ENCODE measurements around the gene KCNG2. TPM values are rescaled to one million over a fixed set of nuclear protein-coding genes. Genes with fewer than 3 reads are reported as not detected.

Gene KCNG2
- total RNA-seq, 1 experiment from 2014 or later, result not detected

GRCh38 chr18:79823120-79823519, 25.4 kb downstream of the KCNG2 start:
- intact Hi-C loops (cut with micrococcal nuclease), result loop anchor here (10.0 kb wide), 1 partner anchor 58 kb away; no protein-coding TSS in a partner anchor

More at GRCh38 chr18:79823120-79823519, 25.4 kb downstream of the KCNG2 start:
- no peak overlapping the region for H3K4me3 ChIP-seq (replicated peaks in 1 of 2; ENCODE audit: low read depth in 1 of 2, low read length in 2 of 2)
- DNase-seq (ENCODE audit: low read depth, low spot score) (no peak), ATAC-seq (no peak)
- no peaks in the 10 kb centered on the region for H3K9me2 ChIP-seq (ENCODE audit: insufficient read depth)
- RAD21 ChIA-PET (ENCODE audit: low non-redundant PET in 1 of 2, low total read pairs in 2 of 2, uncharacterized antibody in 2 of 2, unreplicated experiment in 2 of 2), result no interaction called here
- H2AFZ ChIP-seq (ENCODE audit: low read depth, low read length, poor library complexity, severe bottlenecking), result no peak overlapping the region
- peaks cover 0 to under 1% of the 10 kb centered on the region in 2 experiments; a peak in 1 of 4 replicates for H3K4me1 ChIP-seq (ENCODE audit: control insufficient read depth in 1 of 2, insufficient read depth in 2 of 2, low read length in 2 of 2)
- H3K9me3 ChIP-seq (ENCODE audit: control insufficient read depth in 1 of 2, insufficient read depth in 1 of 2, low read depth in 1 of 2, low read length in 2 of 2), result no peaks in the 10 kb centered on the region
- H3K79me2 ChIP-seq (ENCODE audit: insufficient read depth, low read length), result no peaks in the 10 kb centered on the region
- H3K36me3 ChIP-seq (ENCODE audit: control insufficient read depth in 1 of 2, insufficient read depth in 2 of 2, low read length in 2 of 2), result no peaks in the 10 kb centered on the region
- no peak overlapping the region for H3K9ac ChIP-seq (ENCODE audit: low read length)
- no peak overlapping the region for H3K27ac ChIP-seq (ENCODE audit: low read depth, low read length)
- BruUV-seq (replicated peaks), result no TSS peak
- CTCF ChIA-PET, result no interaction called here
- no peaks in the 10 kb centered on the region for H4K20me1 ChIP-seq (ENCODE audit: insufficient read depth)
- H3K27me3 ChIP-seq (ENCODE audit: insufficient read depth, low read length), result no peaks in the 10 kb centered on the region
- H3K4me2 ChIP-seq (ENCODE audit: low read length), result no peak overlapping the region
- TF ChIP-seq ZNF274 (IDR thresholded peaks at IDR 0.05; ENCODE audit: low read depth, low read length) (no peak), SIN3A (IDR thresholded peaks at IDR 0.05; ENCODE audit: low read depth) (no peak), POLR2A (IDR thresholded peaks at IDR 0.05; ENCODE audit: borderline replicate concordance, extremely low read depth, insufficient read depth, insufficient read length) (no peak), YY1 (IDR thresholded peaks at IDR 0.05; ENCODE audit: extremely low read depth, insufficient replicate concordance, low read depth, low read length) (no peak), EZH2 (IDR thresholded peaks at IDR 0.05) (no peak), FOSL1 (IDR thresholded peaks at IDR 0.05; ENCODE audit: low read depth) (no peak), ZBTB33 (IDR thresholded peaks at IDR 0.05; ENCODE audit: extremely low read depth, insufficient replicate concordance, low read length) (no peak), ZFX (IDR thresholded peaks at IDR 0.05) (no peak), CEBPB (IDR thresholded peaks at IDR 0.05; ENCODE audit: low read depth) (no peak), EGR1 (IDR thresholded peaks at IDR 0.05; ENCODE audit: low read depth) (no peak), TCF7L2 (IDR thresholded peaks at IDR 0.05; ENCODE audit: borderline replicate concordance, extremely low read depth, insufficient read depth, insufficient read length) (no peak), SP1 (IDR thresholded peaks at IDR 0.05; ENCODE audit: low read depth) (no peak)
- POLR2A ChIA-PET, result no interaction called here

Measured in HCT116 (cell line).